ENCODE data around the gene IGDCC3. TPM values are rescaled to one million over a fixed set of nuclear protein-coding genes. Genes with fewer than 3 reads are reported as not detected.

Gene IGDCC3
- total and polyA plus RNA-seq, 10 of the 15 experiments (the other 5 are each of a cell fraction or from before 2014, with no cell fraction given), result 0.10 to 0.20 (median 0.15) TPM; not detected in 7

Small RNA genes within 50 kb of the gene (small RNA-seq; reads per million reads assigned to genes)
- gene RNU5A-1, result 226,355 reads per million, percentile 100 among the genes with 10 or more reads in this experiment
- gene RNU5B-1, result 11,630 reads per million, percentile 100 among the genes with 10 or more reads in this experiment
- gene SNORA24B, result 0.16 reads per million

Other genes with a start within 250 kb of the IGDCC3 start
Only the 7 nearest of the 11 such genes appear.
- 0.06 TPM in 1 of 2 replicates, not detected in the other for gene CILP, start 166.5 kb downstream of the IGDCC3 start, total RNA-seq (2014; rRNA removed)
- gene CILP, start 166.5 kb downstream of the IGDCC3 start, total RNA-seq (2014; rRNA removed; fragmentation: Illumina TruSeq; extraction: Trizol), result not detected in 2 replicates
- gene CILP, start 166.5 kb downstream of the IGDCC3 start, total RNA-seq (2021), result 0.05 TPM in 1 of 2 replicates, not detected in the other
- 0.04 TPM in 2 replicates for gene CILP, start 166.5 kb downstream of the IGDCC3 start, polyA plus RNA-seq (2011; rRNA removed)
- gene CILP, start 166.5 kb downstream of the IGDCC3 start, polyA plus RNA-seq (2014; fragmentation: Illumina TruSeq; extraction: Trizol), result 0.03 TPM in 1 of 2 replicates, not detected in the other
- not detected for gene CILP, start 166.5 kb downstream of the IGDCC3 start, polyA plus RNA-seq (2014; fragmentation: Nextera tagmentation; extraction: Ambion mirVana)
- 0.03 and 0.04 TPM in 2 replicates for gene CILP, start 166.5 kb downstream of the IGDCC3 start, polyA plus RNA-seq (2014; rRNA removed)
- under 1 TPM in 1 of 2 experiments, not detected in 1; 0.04 TPM for gene CILP, start 166.5 kb downstream of the IGDCC3 start, polyA plus RNA-seq (2016; fragmentation: Nextera tagmentation; extraction: Ambion mirVana)
- 6.4 and 8.6 TPM in 2 replicates for gene PARP16, start 91.1 kb downstream of the IGDCC3 start, total RNA-seq (2014; rRNA removed)
- gene PARP16, start 91.1 kb downstream of the IGDCC3 start, total RNA-seq (2014; rRNA removed; fragmentation: Illumina TruSeq; extraction: Trizol), result 7.6 and 8.4 TPM in 2 replicates
- 10.1 and 11.3 TPM in 2 replicates for gene PARP16, start 91.1 kb downstream of the IGDCC3 start, total RNA-seq (2021)
- 9.8 and 10.1 TPM in 2 replicates for gene PARP16, start 91.1 kb downstream of the IGDCC3 start, polyA plus RNA-seq (2011; rRNA removed)
- 11.9 and 13.0 TPM in 2 replicates for gene PARP16, start 91.1 kb downstream of the IGDCC3 start, polyA plus RNA-seq (2014; fragmentation: Illumina TruSeq; extraction: Trizol)
- 1 to 10 TPM; 4.9 to 7.6 TPM for gene PARP16, start 91.1 kb downstream of the IGDCC3 start, polyA plus RNA-seq (2014; fragmentation: Nextera tagmentation; extraction: Ambion mirVana)
- 9.8 and 10.0 TPM in 2 replicates for gene PARP16, start 91.1 kb downstream of the IGDCC3 start, polyA plus RNA-seq (2014; rRNA removed)
- gene PARP16, start 91.1 kb downstream of the IGDCC3 start, polyA plus RNA-seq (2016; fragmentation: Nextera tagmentation; extraction: Ambion mirVana), result 10 to 100 TPM; 13.9 to 15.7 TPM
- not detected in 2 replicates for gene RNU5A-1, start 82.0 kb downstream of the IGDCC3 start, total RNA-seq (2014; rRNA removed)
- gene RNU5A-1, start 82.0 kb downstream of the IGDCC3 start, total RNA-seq (2014; rRNA removed; fragmentation: Illumina TruSeq; extraction: Trizol), result not detected in 2 replicates
- not detected in 2 replicates for gene RNU5A-1, start 82.0 kb downstream of the IGDCC3 start, total RNA-seq (2021)
- not detected in 2 replicates for gene RNU5A-1, start 82.0 kb downstream of the IGDCC3 start, polyA plus RNA-seq (2011; rRNA removed)
- not detected in 2 replicates for gene RNU5A-1, start 82.0 kb downstream of the IGDCC3 start, polyA plus RNA-seq (2014; fragmentation: Illumina TruSeq; extraction: Trizol)
- gene RNU5A-1, start 82.0 kb downstream of the IGDCC3 start, polyA plus RNA-seq (2014; fragmentation: Nextera tagmentation; extraction: Ambion mirVana), result not detected
- gene RNU5A-1, start 82.0 kb downstream of the IGDCC3 start, polyA plus RNA-seq (2014; rRNA removed), result not detected in 2 replicates
- gene RNU5A-1, start 82.0 kb downstream of the IGDCC3 start, polyA plus RNA-seq (2016; fragmentation: Nextera tagmentation; extraction: Ambion mirVana), result not detected
- not detected in 2 replicates for gene RNU5B-1, start 73.3 kb downstream of the IGDCC3 start, total RNA-seq (2014; rRNA removed)
- gene RNU5B-1, start 73.3 kb downstream of the IGDCC3 start, total RNA-seq (2014; rRNA removed; fragmentation: Illumina TruSeq; extraction: Trizol), result not detected in 2 replicates
- 14.3 and 19.1 TPM in 2 replicates for gene RNU5B-1, start 73.3 kb downstream of the IGDCC3 start, total RNA-seq (2021)
- not detected in 2 replicates for gene RNU5B-1, start 73.3 kb downstream of the IGDCC3 start, polyA plus RNA-seq (2011; rRNA removed)
- not detected in 2 replicates for gene RNU5B-1, start 73.3 kb downstream of the IGDCC3 start, polyA plus RNA-seq (2014; fragmentation: Illumina TruSeq; extraction: Trizol)
- gene RNU5B-1, start 73.3 kb downstream of the IGDCC3 start, polyA plus RNA-seq (2014; fragmentation: Nextera tagmentation; extraction: Ambion mirVana), result not detected
- gene RNU5B-1, start 73.3 kb downstream of the IGDCC3 start, polyA plus RNA-seq (2014; rRNA removed), result not detected in 2 replicates
- gene RNU5B-1, start 73.3 kb downstream of the IGDCC3 start, polyA plus RNA-seq (2016; fragmentation: Nextera tagmentation; extraction: Ambion mirVana), result not detected
- gene IGDCC4, start 44.9 kb upstream of the IGDCC3 start, total RNA-seq (2014; rRNA removed), result 0.05 and 0.06 TPM in 2 replicates
- 0.04 and 0.09 TPM in 2 replicates for gene IGDCC4, start 44.9 kb upstream of the IGDCC3 start, total RNA-seq (2014; rRNA removed; fragmentation: Illumina TruSeq; extraction: Trizol)
- 0.21 and 0.74 TPM in 2 replicates for gene IGDCC4, start 44.9 kb upstream of the IGDCC3 start, total RNA-seq (2021)
- gene IGDCC4, start 44.9 kb upstream of the IGDCC3 start, polyA plus RNA-seq (2011; rRNA removed), result 0.18 and 0.27 TPM in 2 replicates
- 0.18 and 0.29 TPM in 2 replicates for gene IGDCC4, start 44.9 kb upstream of the IGDCC3 start, polyA plus RNA-seq (2014; fragmentation: Illumina TruSeq; extraction: Trizol)
- under 1 TPM; 0.08 to 0.16 TPM for gene IGDCC4, start 44.9 kb upstream of the IGDCC3 start, polyA plus RNA-seq (2014; fragmentation: Nextera tagmentation; extraction: Ambion mirVana)
- gene IGDCC4, start 44.9 kb upstream of the IGDCC3 start, polyA plus RNA-seq (2014; rRNA removed), result 0.24 and 0.41 TPM in 2 replicates
- under 1 TPM; 0.06 to 0.17 TPM for gene IGDCC4, start 44.9 kb upstream of the IGDCC3 start, polyA plus RNA-seq (2016; fragmentation: Nextera tagmentation; extraction: Ambion mirVana)
- 30.0 and 32.2 TPM in 2 replicates for gene DPP8, start 139.7 kb upstream of the IGDCC3 start, total RNA-seq (2014; rRNA removed)
- gene DPP8, start 139.7 kb upstream of the IGDCC3 start, total RNA-seq (2014; rRNA removed; fragmentation: Illumina TruSeq; extraction: Trizol), result 23.9 and 25.2 TPM in 2 replicates
- 23.5 and 24.7 TPM in 2 replicates for gene DPP8, start 139.7 kb upstream of the IGDCC3 start, total RNA-seq (2021)
- 27.8 and 28.6 TPM in 2 replicates for gene DPP8, start 139.7 kb upstream of the IGDCC3 start, polyA plus RNA-seq (2011; rRNA removed)
- 19.4 and 24.4 TPM in 2 replicates for gene DPP8, start 139.7 kb upstream of the IGDCC3 start, polyA plus RNA-seq (2014; fragmentation: Illumina TruSeq; extraction: Trizol)
- gene DPP8, start 139.7 kb upstream of the IGDCC3 start, polyA plus RNA-seq (2014; fragmentation: Nextera tagmentation; extraction: Ambion mirVana), result 10 to 100 TPM; 12.0 to 15.7 TPM
- gene DPP8, start 139.7 kb upstream of the IGDCC3 start, polyA plus RNA-seq (2014; rRNA removed), result 18.3 and 21.7 TPM in 2 replicates
- 10 to 100 TPM; 29.5 to 30.6 TPM for gene DPP8, start 139.7 kb upstream of the IGDCC3 start, polyA plus RNA-seq (2016; fragmentation: Nextera tagmentation; extraction: Ambion mirVana)
- gene HACD3, start 152.5 kb upstream of the IGDCC3 start, total RNA-seq (2014; rRNA removed), result 49.5 and 55.1 TPM in 2 replicates
- 49.2 and 49.6 TPM in 2 replicates for gene HACD3, start 152.5 kb upstream of the IGDCC3 start, total RNA-seq (2014; rRNA removed; fragmentation: Illumina TruSeq; extraction: Trizol)
- 27.7 and 30.2 TPM in 2 replicates for gene HACD3, start 152.5 kb upstream of the IGDCC3 start, total RNA-seq (2021)
- 47.2 and 54.2 TPM in 2 replicates for gene HACD3, start 152.5 kb upstream of the IGDCC3 start, polyA plus RNA-seq (2011; rRNA removed)
- 53.3 and 58.1 TPM in 2 replicates for gene HACD3, start 152.5 kb upstream of the IGDCC3 start, polyA plus RNA-seq (2014; fragmentation: Illumina TruSeq; extraction: Trizol)
- 10 to 100 TPM; 25.9 to 26.7 TPM for gene HACD3, start 152.5 kb upstream of the IGDCC3 start, polyA plus RNA-seq (2014; fragmentation: Nextera tagmentation; extraction: Ambion mirVana)
- gene HACD3, start 152.5 kb upstream of the IGDCC3 start, polyA plus RNA-seq (2014; rRNA removed), result 33.3 and 38.4 TPM in 2 replicates
- 10 to 100 TPM; 67.2 to 75.8 TPM for gene HACD3, start 152.5 kb upstream of the IGDCC3 start, polyA plus RNA-seq (2016; fragmentation: Nextera tagmentation; extraction: Ambion mirVana)